GM18502 (cell line): ENCODE data around the gene TMEM134.

Experiments
- ATAC-seq: cut with Tn5 transposase; IDR thresholded peaks from one replicate; pipeline ENCODE4 v1.9.1; 2021; ENCODE audit warnings: mild to moderate bottlenecking; ENCODE audit not compliant: unreplicated experiment, poor library complexity

The TMEM134 gene

GRCh38 chr11:67500831-67501715 lies 32.0 kb upstream of the TMEM134 start:
- ATAC-seq, result no peak

GRCh38 chr11:67500484-67500821 lies 31.4 kb upstream of the TMEM134 start:
- no peak for ATAC-seq

DNA sequence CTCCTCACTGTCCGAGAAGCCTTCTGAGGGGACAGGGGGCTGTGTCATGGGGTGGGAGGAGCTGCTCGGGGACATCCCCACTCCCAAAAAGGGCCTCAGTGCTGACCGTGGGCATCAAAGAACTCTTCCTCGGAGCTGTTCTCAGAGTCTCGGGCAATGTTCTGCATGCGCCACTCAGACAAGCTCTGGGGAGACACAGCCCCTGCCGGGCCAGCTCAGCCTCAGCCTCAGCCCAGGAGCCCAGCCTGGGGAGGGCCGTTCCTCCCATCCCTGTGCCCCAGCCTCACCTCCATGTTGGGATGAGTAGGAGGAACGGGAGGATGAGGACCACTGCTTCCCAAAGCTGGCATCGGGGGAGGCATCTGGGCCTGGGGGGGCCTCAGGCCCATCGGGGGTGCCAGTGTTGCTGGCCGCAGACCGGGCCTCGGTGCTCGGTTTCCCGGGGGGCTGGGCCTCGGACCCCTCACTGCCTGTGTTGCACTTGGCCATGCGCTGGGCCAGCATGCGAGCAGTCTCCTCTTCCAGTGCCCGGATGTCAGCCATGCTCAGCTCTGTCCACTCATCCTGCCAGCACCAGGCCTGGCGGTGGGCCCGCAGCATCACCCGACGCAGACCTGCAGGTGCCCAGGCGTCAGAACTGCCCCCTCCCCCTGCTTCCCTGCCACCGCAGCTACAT lies 30.9 kb upstream of the TMEM134 start:
- no peak for ATAC-seq

DNA sequence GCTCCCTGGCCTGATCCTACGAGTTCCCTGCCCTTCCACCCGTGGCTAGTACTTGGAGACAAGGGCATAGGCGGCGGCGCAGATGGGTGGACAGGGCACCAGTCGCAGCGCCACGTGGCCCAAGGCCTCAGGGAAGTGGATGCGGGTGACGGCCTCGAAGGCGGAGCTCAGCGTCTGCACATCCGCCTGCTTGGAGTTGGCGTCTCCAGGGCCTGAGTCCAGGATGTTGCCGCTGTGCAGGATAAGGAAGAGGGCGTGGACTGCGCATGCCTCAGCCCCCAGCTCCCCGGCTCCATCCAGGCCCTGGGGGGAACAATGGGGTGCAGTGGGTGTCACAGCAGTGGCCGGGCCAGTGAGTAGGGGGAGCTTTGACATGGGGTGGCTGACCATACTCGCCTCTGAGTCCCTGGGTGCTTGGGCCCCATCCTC lies 29.5 kb upstream of the TMEM134 start:
- no peak for ATAC-seq

- ATAC-seq, result no peak
Measured at GRCh38 chr11:67497656-67498291, 28.7 kb upstream of the TMEM134 start.

DNA sequence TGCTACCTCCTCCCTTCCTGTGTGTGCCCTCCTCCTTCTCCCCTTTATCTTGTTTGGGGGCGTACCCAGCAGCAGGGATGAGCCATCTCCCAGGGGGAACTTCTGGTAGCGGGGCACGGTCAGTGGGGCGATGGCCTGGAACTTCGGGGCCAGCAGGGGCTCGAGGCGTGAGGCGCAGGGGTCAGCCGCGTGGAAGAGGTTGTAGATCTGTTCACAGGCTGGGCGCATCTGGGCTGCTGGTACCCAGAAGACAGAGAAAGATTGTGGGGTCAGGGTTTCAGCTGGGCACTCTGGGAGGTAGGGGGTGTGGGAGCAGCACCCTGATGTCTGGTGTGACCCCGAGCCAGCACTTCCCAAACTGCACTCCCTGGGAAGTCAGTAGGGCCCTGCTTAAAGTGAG lies 27.1 kb upstream of the TMEM134 start:
- no peak for ATAC-seq

DNA sequence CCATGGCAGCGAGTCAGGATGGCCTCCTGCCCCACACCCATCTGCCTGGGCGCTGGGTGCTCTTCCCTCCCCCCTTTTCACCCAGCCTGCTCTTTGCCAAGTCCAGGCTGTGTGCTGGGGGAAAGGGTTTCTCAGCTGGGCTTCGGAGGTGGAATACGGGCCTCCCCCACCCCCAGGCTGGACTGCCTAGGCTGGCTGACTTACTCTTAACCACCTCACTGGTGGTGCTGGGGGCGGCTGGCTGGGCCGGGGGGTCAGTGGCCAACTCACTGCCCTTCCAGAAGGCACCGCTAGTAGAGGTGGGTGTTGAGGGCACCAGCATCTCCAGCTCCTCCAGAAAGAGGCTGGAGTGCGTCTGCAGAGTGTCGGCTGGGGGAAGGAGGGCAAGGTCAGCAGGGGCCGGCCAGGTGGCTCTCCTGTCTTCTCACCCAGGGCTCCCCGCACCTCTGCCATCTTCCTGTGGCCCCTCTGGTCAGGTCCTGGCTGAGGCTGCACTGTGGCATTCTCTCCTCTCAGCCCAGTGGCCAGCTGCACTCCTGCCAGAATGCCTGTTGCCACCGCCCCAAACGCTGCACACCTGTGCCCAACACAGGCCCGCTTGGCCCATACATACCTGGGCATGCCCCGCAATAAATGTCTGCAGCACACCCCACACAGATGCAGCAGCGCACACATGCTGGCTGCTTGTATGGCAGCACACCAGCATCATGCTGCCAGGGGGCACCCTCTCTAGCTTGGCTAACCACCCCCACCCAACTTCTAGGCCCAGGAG lies 26.4 kb upstream of the TMEM134 start:
- no peak for ATAC-seq

DNA sequence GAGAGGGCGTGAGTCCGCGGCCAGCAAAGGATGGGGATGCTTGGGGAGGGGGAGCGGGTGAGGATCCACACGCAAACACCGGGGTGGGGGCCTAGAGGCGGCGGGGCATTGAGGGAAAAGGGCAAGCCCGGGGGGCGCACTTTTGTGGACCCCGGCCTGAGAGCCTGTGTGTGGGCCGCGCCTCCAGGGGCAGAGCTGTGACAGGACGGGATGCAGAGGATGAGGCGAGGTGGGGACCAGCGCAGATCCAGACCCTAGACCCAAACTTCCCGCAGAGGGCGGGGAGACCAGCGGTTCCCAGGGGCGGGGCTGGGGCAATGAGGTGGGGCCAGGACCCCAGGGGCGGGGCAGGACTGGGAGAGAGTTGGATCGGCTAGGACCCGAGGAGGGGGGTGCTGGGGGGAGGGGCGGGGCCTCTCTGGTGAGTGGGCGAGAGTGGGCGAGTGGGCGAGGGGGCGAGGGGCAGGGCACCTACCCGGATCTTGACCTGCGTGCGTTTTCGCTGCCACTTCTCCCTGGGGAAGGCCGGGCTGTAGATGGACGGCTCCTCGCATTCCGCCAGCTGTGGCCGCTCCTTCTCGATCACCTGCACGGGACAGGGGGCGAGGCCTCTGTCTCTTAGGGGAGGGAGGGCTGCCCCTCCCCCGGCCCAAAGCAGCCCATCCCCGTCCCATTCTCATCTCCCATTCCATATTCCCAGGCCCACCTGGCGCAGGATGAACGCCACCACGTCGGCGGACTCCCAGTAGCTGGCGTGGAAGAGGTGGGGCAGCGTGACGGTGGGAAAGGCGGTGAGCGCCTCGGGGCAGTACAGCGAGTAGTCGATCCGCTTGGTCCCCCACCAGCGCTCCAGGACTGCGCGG lies 25.6 kb upstream of the TMEM134 start:
- ATAC-seq, result no peak

DNA sequence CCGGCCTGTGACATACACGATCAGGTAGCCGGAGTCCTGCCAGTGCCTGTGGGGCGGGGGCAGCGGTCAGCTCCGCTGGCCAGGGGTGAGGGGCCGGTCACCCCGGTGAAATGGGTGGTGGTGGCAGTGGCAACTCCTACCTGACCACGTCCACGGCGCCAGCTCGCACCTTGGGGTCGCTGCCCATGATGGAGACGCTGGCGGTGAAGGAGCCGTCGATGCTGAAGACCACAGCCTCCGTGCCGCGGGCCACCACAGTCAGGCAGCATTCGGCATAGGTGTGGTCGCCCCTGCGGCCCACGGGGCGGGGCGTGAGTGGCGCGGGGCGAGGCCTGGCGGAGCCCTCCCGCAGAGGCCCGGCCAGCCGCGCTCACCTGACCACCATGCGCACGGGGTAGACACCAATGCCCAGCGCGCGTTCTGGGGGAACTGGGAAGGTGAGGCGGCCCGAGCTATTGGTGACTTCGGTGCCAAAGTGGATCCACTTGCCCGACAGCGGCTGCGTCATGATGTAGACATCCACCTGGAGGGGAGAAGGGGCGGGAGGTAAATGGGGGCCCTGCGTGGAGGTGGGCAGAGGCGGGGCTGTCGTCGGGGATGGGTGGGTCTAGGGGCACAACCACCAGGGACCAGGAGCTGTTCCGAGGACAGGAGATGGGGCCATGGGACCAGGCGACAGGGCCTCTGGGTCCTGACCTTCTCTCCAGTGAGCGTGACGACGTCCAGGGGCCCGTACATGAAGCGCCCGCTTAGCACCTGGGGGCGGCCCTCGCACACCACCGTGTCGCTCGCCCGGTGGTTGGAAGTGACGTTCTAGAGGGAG lies 24.7 kb upstream of the TMEM134 start:
- no peak for ATAC-seq

DNA sequence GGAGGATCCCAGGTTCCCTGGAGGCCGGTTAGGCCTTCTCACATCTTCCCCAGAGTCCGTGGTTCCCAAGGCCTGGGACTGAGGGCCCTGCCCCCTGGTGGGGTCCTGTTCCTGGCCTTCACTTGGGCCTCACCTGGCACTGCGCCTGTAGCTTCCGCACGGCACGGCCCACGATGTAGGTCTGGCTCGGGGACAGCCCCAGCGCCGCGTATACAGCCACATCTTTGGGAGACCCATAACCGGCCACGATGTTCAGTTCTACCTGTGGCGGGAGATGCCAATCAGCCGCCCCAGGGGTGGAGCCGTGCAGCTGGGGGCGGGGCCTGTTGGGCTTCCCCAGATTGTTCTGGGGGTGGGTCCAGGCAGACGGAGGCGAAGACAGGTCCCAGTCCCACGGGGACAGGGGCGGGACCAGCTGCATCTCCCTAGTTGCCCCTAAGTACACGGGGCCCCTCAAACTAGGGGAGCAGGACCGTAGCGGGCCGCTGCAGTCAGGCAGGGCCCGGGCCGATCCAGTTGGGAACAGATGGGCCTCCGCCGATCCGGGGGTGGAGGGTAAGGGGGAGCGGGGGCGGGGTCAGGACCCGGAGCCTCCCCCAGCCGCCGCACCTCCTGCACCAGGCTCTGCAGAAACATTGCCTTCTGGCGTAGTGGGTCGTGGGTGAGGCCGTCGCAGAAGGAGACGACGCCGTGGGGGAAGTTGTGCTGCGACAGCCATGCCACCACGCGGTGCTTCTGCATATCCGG lies 23.9 kb upstream of the TMEM134 start:
- ATAC-seq, result no peak

DNA sequence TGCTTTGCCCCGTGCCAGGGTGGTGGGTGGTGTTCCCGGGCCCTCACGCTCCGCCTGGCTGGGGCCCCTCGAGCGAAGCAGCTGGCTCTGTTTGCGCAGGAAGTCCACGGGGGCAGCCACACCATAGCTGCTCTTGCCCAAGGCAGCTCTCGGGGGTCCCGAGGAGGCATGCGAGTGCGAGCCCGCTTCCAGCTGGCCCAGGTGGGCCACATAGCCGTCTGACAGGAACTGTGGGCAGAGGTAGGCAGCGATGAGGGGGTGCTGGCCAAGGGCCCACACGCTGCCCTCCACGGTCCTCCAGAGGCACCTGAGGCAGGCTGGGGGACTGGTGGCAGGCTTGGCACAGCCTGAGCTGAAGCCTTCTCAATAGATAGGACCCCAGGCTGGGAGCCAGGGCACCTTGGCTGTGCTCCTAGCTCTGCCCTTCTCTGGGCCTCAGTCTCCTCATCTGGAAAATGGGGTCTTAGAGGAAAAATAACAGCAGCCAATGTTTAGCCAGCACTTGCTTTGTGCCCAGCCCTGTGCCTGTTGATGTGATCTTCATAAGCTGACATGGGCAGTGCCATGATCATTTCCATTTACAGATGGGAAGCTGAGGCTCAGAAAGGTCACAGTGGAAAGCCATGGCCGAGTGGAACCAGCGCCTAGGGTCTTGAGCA lies 23.1 kb upstream of the TMEM134 start:
- ATAC-seq, result no peak

- ATAC-seq, result no peak
Measured at GRCh38 chr11:67491276-67492068, 22.4 kb upstream of the TMEM134 start.

DNA sequence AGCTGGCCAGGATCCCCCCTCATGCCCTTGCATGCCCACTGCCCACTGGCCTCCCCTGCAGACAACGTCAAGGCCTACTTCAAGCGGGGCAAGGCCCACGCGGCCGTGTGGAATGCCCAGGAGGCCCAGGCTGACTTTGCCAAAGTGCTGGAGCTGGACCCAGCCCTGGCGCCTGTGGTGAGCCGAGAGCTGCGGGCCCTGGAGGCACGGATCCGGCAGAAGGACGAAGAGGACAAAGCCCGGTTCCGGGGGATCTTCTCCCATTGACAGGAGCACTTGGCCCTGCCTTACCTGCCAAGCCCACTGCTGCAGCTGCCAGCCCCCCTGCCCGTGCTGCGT lies 21.6 kb upstream of the TMEM134 start:
- no peak for ATAC-seq

DNA sequence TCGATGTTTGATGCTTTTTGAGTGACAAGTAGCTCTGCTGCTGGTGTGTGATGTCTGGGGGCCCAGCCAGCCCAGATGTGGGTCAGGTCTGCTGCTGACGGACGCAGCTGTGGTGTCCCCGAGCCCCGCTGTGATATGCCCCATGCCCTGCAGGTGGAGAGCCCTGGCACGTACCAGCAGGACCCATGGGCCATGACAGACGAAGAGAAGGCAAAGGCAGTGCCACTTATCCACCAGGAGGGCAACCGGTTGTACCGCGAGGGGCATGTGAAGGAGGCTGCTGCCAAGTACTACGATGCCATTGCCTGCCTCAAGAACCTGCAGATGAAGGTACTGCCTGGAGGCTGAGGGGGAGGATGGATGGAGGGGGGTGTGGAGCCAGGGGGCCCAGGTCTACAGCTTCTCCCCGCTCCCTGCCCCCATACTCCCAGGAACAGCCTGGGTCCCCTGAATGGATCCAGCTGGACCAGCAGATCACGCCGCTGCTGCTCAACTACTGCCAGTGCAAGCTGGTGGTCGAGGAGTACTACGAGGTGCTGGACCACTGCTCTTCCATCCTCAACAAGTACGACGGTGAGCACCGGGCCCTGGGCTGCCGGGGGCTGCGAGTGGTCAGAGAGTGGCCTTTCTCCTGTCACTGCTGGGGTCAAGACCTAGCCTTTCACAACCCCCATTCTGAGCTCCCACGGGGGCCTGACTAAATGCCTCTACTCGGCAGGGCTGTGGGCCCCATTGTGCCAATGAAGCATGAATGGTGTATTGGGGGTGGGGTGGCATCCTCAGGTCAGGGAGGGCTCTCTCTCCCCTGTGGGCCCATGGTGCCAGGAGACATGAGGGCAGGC lies 21.1 kb upstream of the TMEM134 start:
- ATAC-seq, result no peak

DNA sequence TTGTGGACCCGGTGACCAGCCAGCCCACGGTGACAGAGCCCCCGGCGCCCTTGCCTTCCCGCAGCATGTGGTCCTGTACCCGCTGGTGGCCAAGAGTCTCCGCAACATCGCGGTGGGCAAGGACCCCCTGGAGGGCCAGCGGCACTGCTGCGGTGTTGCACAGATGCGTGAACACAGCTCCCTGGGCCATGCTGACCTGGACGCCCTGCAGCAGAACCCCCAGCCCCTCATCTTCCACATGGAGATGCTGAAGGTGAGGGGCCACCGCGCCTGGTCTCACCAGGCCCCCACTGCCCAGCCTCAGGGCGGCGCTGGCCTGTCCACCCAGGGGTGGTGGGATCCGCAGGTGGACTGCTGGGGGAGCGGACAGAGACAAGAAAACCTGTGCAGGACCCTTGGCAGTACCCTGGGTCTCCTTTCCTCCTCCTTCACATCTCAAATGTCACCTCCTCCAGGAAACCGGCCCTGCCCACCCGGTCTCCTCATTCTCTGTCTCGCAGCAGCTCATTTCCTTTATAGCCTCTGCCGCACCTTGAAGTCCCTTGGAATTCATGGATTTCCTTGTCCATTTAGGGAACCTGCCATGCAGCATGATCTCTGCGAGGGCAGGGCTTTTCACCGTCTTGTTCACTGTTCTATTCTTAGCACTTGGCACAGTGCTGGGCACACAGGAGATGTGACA lies 20.3 kb upstream of the TMEM134 start:
- ATAC-seq, result no peak
